Spleen (tissue), 11 donors: Measurements from ENCODE around the gene DTNB. TPM values are rescaled to one million over a fixed set of nuclear protein-coding genes. Genes with fewer than 3 reads are reported as not detected.

Source experiments
- DNase-seq: peaks from one replicate; pipeline ENCODE4 v3.0.0-alpha.2; 2020
- H3K27ac ChIP-seq, 8 donors: fragments of 200-600 bp; sonication (generic) in 7 of 8; 1 replicate in 4 of 8; 2 replicates in 4 of 8; pipeline versions ENCODE4 v1.5.0 to v1.8.0; 2016 to 2021; ENCODE audit warnings: inconsistent platforms in 4 of 8, mild to moderate bottlenecking in 4 of 8, moderate library complexity in 1 of 8
- H3K27me3 ChIP-seq, 7 donors: fragments of 200-600 bp; sonication (generic) in 6 of 7; replicated peaks in 1 of 7; 1 replicate in 4 of 7; 2 replicates in 3 of 7; pipeline versions ENCODE4 v1.5.0 to v1.8.0; 2016 to 2021; ENCODE audit warnings: inconsistent platforms in 3 of 7, mild to moderate bottlenecking in 1 of 7
- H3K36me3 ChIP-seq, 6 donors: fragments of 200-600 bp; sonication (generic) in 5 of 6; 1 replicate in 4 of 6; 2 replicates in 2 of 6; pipeline versions ENCODE4 v1.5.0 to v1.8.0; 2016 to 2021; ENCODE audit warnings: inconsistent platforms in 2 of 6
- H3K4me1 ChIP-seq, 6 donors: fragments of 200-600 bp; sonication (generic) in 5 of 6; 1 replicate in 3 of 6; 2 replicates in 3 of 6; pipeline versions ENCODE4 v1.5.0 to v1.8.0; 2016 to 2021; ENCODE audit warnings: inconsistent platforms in 3 of 6
- H3K4me3 ChIP-seq, 8 donors: fragments of 200-600 bp; sonication (generic) in 7 of 8; 1 replicate in 4 of 8; 2 replicates in 4 of 8; pipeline versions ENCODE4 v1.5.0 to v1.8.0; 2016 to 2021; ENCODE audit warnings: inconsistent platforms in 4 of 8, mild to moderate bottlenecking in 4 of 8, moderate library complexity in 2 of 8
- H3K9me3 ChIP-seq, 8 donors: fragments of 200-600 bp; sonication (generic) in 7 of 8; 1 replicate in 4 of 8; 2 replicates in 4 of 8; pipeline versions ENCODE4 v1.5.0 to v1.8.0; 2016 to 2021; ENCODE audit warnings: inconsistent platforms in 4 of 8
- POLR2A ChIP-seq, 3 donors: fragments of 450-650 bp; IDR thresholded peaks; one replicate each; pipeline ENCODE4 v1.5.1; 2017; ENCODE audit warnings: antibody characterized with exemption in 3 of 3, mild to moderate bottlenecking in 1 of 3
- POLR2AphosphoS5 ChIP-seq, 3 donors: sonication (generic); formaldehyde crosslinking; IDR thresholded peaks; one replicate each; pipeline ENCODE4 v1.5.1; 2017; ENCODE audit warnings: antibody characterized with exemption in 3 of 3
- WGBS, 5 donors: extraction: QIAGEN DNeasy Blood & Tissue Kit in 3 of 5; methylation state at CpG; one replicate each; pipeline versions ENCODE4 v1.1.5 to v1.1.7; 2013 to 2018; 5-methylcytosine and 5-hydroxymethylcytosine counted together
- intact Hi-C: fragments of 100-400 bp; cut with DNase I; formaldehyde crosslinking; loops from one replicate; pipeline ENCODE4 v1.15.0; 2023; ENCODE audit warnings: low total_unique reads
- polyA plus RNA-seq, 3 donors: library from polyadenylated mRNA; stranded (reverse); fragments of 200-250 nt; gene quantifications; one replicate each; pipeline ENCODE4 v1.2.1, GENCODE V29; 2013
- total RNA-seq, 7 donors: library from RNA; depleted of rRNA in 3 of 7; stranded (reverse); fragments of >200 nt in 3 of 7; fragmentation: NEBNext Ultra II Directional in 4 of 7; extraction: Animal tissue kit (Norgen Biotek cat#: 25700) in 4 of 7; gene quantifications; one replicate each; pipeline versions ENCODE4 v1.1.0 to v1.2.1, GENCODE V29; 2016 to 2021
- TF ChIP-seq, protein P1 (sequence below), 11 experiments: fragments of 200-600 bp in 7 of 11; fragments of 450-650 bp in 4 of 11; sonication (generic) in 4 of 11; IDR thresholded peaks in 8 of 11; conservative IDR thresholded peaks in 3 of 11; 1 replicate in 7 of 11; 2 replicates in 4 of 11; pipeline versions ENCODE4 v1.4.0 to v1.8.0; 2016 to 2021; ENCODE audit warnings: antibody characterized with exemption in 11 of 11, inconsistent platforms in 4 of 11, mild to moderate bottlenecking in 1 of 11
- donor health status: healthy with polysubstance abuse.
- donor health status: DM: no; HTN: no; CAD: no; lungs with moderate emphysema.
- donor health status: DM: no; HTN: no; CAD: no.
- donor health status: Bipolar disorder and iron deficiency.
- donor health status: healthy.
- donor health status: DM: no; HTN: no; CAD: no.
- donor health status: DM: yes; HTN: yes; CAD: no.

Gene DTNB
- total and polyA plus RNA-seq, 10 donors: 4.5 to 28.9 (median 20.4) TPM

DNA sequence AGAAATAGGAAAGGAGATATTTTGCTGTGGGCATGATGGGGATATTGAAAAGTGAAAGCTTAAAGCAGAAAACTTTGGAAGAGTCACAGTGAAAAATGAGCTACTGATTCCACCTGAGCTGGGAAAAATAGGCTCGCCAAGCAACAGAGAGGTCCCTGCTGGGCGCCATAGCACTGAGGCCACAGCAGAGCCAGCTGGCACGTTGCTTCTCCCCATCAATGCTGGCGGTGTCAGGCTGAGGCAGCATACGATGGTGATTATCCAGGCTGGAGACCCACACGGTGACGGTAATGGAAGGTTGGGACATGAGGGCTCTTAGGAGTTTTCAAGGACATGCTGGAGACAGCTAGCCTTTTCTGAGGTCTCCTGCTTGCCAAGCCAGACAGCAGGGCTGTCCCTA is 25.8 kb upstream of the DTNB start:
- TF ChIP-seq POLR2A (IDR thresholded peaks at IDR 0.05) (no peak), POLR2AphosphoS5 (IDR thresholded peaks at IDR 0.05) (no peak)
- TF ChIP-seq, protein P1, sequence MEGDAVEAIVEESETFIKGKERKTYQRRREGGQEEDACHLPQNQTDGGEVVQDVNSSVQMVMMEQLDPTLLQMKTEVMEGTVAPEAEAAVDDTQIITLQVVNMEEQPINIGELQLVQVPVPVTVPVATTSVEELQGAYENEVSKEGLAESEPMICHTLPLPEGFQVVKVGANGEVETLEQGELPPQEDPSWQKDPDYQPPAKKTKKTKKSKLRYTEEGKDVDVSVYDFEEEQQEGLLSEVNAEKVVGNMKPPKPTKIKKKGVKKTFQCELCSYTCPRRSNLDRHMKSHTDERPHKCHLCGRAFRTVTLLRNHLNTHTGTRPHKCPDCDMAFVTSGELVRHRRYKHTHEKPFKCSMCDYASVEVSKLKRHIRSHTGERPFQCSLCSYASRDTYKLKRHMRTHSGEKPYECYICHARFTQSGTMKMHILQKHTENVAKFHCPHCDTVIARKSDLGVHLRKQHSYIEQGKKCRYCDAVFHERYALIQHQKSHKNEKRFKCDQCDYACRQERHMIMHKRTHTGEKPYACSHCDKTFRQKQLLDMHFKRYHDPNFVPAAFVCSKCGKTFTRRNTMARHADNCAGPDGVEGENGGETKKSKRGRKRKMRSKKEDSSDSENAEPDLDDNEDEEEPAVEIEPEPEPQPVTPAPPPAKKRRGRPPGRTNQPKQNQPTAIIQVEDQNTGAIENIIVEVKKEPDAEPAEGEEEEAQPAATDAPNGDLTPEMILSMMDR (IDR thresholded peaks at IDR 0.05 in 8 of 11, conservative IDR thresholded peaks at IDR 0.05 in 3 of 11): no peak
- Histone ChIP-seq H3K9me3 (no peaks in the 10 kb centered on the region), H3K4me3 (no peak overlapping the region), H3K4me1 (peaks cover 0 to 11% (median 2%) of the 10 kb centered on the region in 6 donors), H3K36me3 (no peaks in the 10 kb centered on the region), H3K27me3 (no peaks in the 10 kb centered on the region), H3K27ac (no peak overlapping the region)
- peak; percentile 23 for DNase-seq
- WGBS, 5 donors: 74 to 90% (median 86%) methylated on average over 7 of the region's 7 CpGs
- intact Hi-C loops: no loop called here

- no peaks in the 10 kb centered on the region for H3K36me3 ChIP-seq
- H3K4me3 ChIP-seq: no peak overlapping the region
- DNase-seq: no peak
- no peak overlapping the region for H3K27ac ChIP-seq
- TF ChIP-seq POLR2A (IDR thresholded peaks at IDR 0.05): no peak
- TF ChIP-seq POLR2AphosphoS5 (IDR thresholded peaks at IDR 0.05): no peak
- intact Hi-C loops: no loop called here
- no peaks in the 10 kb centered on the region for H3K9me3 ChIP-seq
- H3K27me3 ChIP-seq: no peaks in the 10 kb centered on the region
- peaks cover 0 to 11% (median 2%) of the 10 kb centered on the region in 6 donors for H3K4me1 ChIP-seq
Observed at GRCh38 chr2:25698752-25699151, 25.4 kb upstream of the DTNB start.

- TF ChIP-seq POLR2A (IDR thresholded peaks at IDR 0.05) (no peak), POLR2AphosphoS5 (IDR thresholded peaks at IDR 0.05) (no peak)
- TF ChIP-seq, protein P1 (IDR thresholded peaks at IDR 0.05 in 8 of 11, conservative IDR thresholded peaks at IDR 0.05 in 3 of 11): no peak
- Histone ChIP-seq H3K27ac (no peak overlapping the region), H3K9me3 (no peaks in the 10 kb centered on the region), H3K4me1 (peaks cover 0 to 11% (median 2%) of the 10 kb centered on the region in 6 donors), H3K27me3 (no peaks in the 10 kb centered on the region), H3K4me3 (no peak overlapping the region), H3K36me3 (no peaks in the 10 kb centered on the region)
- peak; percentile 59 for DNase-seq
- 70 to 76% (median 74%) methylated on average over 17 of the region's 17 CpGs for WGBS, 5 donors
- intact Hi-C loops: no loop called here
Observed at GRCh38 chr2:25697559-25698341, 24.4 kb upstream of the DTNB start.

DNA sequence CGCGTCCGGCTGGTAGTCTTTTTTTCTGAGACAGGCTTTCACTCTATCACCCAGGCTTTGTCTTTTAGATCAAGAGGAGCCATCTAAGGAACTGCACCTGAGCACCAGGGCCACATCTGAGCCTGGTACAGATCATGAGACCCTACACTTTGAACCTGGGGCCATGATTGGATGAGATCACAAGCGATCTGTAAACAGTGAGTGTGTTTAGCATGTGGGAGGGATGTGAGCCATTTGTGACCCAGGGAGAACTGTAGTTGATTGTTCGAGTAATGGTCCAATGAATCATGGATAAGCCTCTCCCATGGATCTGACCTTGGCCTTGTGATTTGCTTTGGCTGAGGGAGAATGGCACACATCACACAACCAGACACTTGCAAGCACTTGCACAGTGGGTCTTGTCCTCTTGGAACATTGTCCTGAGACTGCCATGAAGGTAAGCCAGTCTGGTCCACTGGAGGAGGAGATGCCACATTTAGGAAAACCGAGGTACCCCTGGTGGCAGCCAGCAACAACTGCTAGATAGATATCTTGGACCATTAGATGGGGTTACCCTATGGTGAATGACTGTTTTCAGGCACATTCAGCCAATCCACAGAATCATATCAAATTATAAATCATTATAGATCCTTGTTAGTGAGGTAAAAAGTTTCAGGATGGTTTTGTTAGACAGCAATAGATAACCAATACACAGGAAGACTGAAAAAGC is 19.5 kb upstream of the DTNB start:
- Histone ChIP-seq H3K27me3 (no peaks in the 10 kb centered on the region), H3K27ac (no peak overlapping the region), H3K4me3 (no peak overlapping the region), H3K36me3 (no peaks in the 10 kb centered on the region), H3K4me1 (no peaks in the 10 kb centered on the region), H3K9me3 (no peaks in the 10 kb centered on the region)
- no peak for DNase-seq
- TF ChIP-seq, protein P1 (IDR thresholded peaks at IDR 0.05 in 8 of 11, conservative IDR thresholded peaks at IDR 0.05 in 3 of 11): no peak
- TF ChIP-seq POLR2A (IDR thresholded peaks at IDR 0.05): no peak
- TF ChIP-seq POLR2AphosphoS5 (IDR thresholded peaks at IDR 0.05): no peak
- intact Hi-C loops: no loop called here
- WGBS, 5 donors: 87 to 93% (median 91%) methylated on average over 6 of the region's 6 CpGs
